Skeletal muscle satellite cell (primary cell): ENCODE results near the gene TNC.

Source experiments
- H3K27me3 ChIP-seq: 2 replicates; pipeline ENCODE4 v1.7.0; 2013; ENCODE audit warnings: low read length; ENCODE audit not compliant: control insufficient read depth, insufficient read depth
- H3K36me3 ChIP-seq: 2 replicates; pipeline ENCODE4 v1.7.0; 2013; ENCODE audit warnings: mild to moderate bottlenecking, control low read depth, low read length; ENCODE audit not compliant: insufficient read depth
- H3K4me1 ChIP-seq: 2 replicates; pipeline ENCODE4 v1.7.0; 2013; ENCODE audit warnings: low read length; ENCODE audit not compliant: control insufficient read depth, insufficient read depth
- H3K4me2 ChIP-seq: 2 replicates; pipeline ENCODE4 v1.7.0; 2013; ENCODE audit warnings: mild to moderate bottlenecking, low read length
- H3K4me3 ChIP-seq: 2 replicates; pipeline ENCODE4 v1.7.0; 2013; ENCODE audit warnings: low read length
- H3K9ac ChIP-seq: 2 replicates; pipeline ENCODE4 v1.7.0; 2013; ENCODE audit warnings: mild to moderate bottlenecking, low read depth, low read length, moderate library complexity
- H3K9me3 ChIP-seq: replicated peaks from 2 replicates; pipeline ENCODE4 v1.7.0; 2013; ENCODE audit warnings: mild to moderate bottlenecking, control low read depth, low read length

Gene TNC

DNA sequence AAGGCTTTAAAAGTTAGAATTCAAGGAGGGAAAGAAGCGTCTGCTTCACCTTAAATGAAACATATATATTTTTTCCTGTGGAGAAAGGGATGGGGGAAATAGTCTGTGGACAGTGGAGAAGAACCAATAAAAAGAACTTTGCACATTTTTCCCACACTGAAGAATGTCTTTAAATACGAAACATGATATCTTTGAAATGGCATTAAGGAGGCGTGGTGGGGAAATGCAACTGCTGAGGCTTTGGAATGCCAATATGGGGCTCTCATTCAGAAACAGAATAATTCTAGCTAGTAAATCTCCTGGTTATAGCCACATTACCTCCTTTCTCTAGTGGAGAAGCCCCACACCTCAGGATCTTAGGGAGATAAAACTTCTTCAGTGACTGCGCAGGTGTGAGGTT lies 46.8 kb downstream of the TNC start:
- no peaks in the 10 kb centered on the region for H3K27me3 ChIP-seq
- H3K4me2 ChIP-seq, result no peak overlapping the region
- no peak overlapping the region for H3K4me3 ChIP-seq
- no peaks in the 10 kb centered on the region for H3K36me3 ChIP-seq
- no peak overlapping the region for H3K9ac ChIP-seq
- no peaks in the 10 kb centered on the region for H3K4me1 ChIP-seq
- no peaks in the 10 kb centered on the region for H3K9me3 ChIP-seq

DNA sequence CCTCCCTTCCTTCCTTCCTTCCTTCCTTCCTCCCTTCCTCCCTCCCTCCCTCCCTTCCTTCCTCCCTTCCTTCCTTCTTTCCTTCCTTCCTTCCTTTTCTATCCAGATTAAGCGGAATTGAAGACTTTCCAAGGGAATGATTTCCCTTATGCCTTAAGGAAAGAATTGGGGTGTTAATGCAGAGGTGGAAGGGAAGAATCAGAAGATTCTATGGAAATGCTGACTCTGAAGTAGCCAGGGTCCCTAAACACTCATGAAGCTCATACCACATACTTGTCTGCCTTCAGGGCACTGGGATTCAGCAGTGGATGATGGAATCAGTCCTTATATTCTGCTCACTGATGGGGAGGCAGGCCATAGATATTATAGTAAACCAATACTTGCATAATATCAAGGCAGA lies 48.2 kb downstream of the TNC start:
- Histone ChIP-seq H3K36me3 (no peaks in the 10 kb centered on the region), H3K4me3 (no peak overlapping the region), H3K4me1 (no peaks in the 10 kb centered on the region), H3K9me3 (no peaks in the 10 kb centered on the region), H3K9ac (no peak overlapping the region), H3K27me3 (no peaks in the 10 kb centered on the region), H3K4me2 (no peak overlapping the region)

DNA sequence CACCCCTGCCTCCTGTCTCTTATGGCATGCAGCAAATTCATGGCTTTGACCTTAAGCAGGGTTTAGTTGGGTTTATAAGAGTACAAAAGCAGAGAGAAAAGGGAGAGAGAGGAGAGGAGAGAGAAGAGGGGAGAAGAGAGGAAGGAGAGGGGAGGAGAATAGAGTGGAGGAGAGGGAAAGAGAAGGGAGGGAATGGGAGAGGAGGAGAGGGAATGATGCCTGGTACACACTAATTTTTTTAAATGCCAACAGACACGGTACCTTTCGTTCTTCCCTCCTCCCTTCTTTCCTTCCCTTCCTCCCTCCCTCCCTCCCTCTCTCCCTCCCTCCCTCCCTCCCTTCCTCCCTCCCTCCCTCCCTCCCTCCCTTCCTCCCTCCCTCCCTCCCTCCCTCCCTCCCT lies 48.7 kb downstream of the TNC start:
- no peaks in the 10 kb centered on the region for H3K9me3 ChIP-seq
- H3K27me3 ChIP-seq, result no peaks in the 10 kb centered on the region
- H3K9ac ChIP-seq, result no peak overlapping the region
- no peaks in the 10 kb centered on the region for H3K4me1 ChIP-seq
- H3K36me3 ChIP-seq, result no peaks in the 10 kb centered on the region
- no peak overlapping the region for H3K4me3 ChIP-seq
- no peak overlapping the region for H3K4me2 ChIP-seq

DNA sequence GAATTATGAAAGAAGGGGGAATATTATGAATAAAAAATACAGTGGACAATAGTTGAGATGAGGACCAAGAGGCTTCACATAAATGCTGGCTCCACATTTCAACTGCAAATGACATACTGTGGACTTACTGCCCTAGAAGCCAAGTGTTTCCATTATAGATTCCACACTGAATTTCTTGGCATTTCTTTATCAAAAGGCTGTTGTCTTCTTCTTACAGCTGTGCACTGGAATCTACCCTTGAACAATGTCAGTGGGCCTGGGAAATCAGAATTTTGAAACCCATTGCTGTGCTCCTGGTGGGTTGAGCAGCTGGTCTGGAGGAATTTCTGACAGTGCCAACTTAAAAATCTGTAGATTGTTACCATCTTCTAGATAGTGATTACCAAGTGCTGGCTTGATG lies 49.9 kb downstream of the TNC start:
- Histone ChIP-seq H3K9ac (no peak overlapping the region), H3K27me3 (no peaks in the 10 kb centered on the region), H3K4me1 (peaks cover 4% of the 10 kb centered on the region), H3K9me3 (no peaks in the 10 kb centered on the region), H3K4me3 (no peak overlapping the region), H3K36me3 (no peaks in the 10 kb centered on the region), H3K4me2 (no peak overlapping the region)

DNA sequence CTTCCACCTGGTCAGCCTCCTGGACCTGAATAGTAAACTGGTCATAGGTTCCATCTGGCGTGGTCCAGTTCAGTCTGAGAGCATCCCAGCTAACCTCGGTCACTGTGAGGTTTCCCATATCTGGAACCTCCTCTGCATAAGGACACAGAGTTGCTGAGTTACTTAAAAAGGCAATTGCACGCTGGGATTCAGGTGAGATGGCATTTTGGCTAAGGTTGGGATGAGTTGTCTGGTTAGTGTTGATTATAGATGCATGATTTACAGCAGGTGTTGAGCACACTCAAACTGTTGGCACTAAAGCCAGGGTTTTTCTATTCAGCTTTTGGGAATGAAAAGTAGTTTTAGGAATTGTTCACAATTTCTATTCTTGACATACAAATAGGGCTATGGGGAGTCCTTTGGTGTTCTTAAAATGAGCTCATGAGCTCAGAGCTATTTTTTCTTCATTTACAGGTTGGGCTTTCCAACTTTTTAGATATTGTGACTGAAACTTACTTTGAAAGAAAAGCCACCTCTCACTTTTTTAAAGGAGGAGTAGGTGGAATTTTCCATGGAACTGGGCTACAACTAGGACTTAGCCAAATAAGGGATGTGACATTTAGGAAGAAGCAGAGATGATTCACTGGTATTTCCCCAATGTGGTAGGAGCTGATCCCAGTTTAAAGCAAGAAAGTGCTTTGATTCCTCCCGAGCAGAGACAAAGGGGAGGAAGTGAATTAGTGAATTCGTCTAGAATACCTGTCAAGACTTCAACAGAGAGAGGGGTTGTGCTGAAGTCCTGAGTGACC lies 54.7 kb downstream of the TNC start:
- Histone ChIP-seq H3K36me3 (no peaks in the 10 kb centered on the region), H3K9me3 (no peaks in the 10 kb centered on the region), H3K4me1 (peaks cover 15% of the 10 kb centered on the region), H3K27me3 (no peaks in the 10 kb centered on the region), H3K4me2 (no peak overlapping the region), H3K9ac (no peak overlapping the region), H3K4me3 (no peak overlapping the region)

DNA sequence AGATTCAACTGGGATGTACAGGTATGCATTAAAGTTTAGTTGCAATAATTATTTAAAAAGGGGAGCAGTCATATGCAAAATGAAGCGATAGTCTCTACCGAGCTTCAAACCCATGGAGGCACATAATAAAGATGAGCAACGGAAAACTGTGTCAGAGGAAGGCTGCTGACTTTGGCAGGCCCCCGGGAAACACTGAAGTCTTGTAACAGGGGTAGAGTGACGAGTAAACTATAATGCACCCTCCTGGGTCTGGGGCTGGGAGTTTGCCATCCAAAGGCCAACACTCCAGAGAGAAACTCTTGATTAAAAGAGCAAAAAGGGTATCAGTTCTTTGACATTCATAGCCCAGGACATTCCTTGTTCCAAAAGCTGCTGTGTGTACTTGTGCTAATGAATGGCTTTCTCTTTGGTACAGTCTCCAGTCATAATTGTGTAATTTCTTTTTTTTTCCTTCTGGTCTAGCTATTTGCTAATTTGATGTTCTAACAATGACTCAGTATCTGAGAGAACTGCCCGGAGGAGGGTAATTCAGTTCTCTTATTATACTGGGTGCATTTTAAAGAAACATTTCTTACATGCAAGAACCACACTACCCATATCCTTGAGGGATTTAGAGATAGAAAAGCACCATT lies 59.2 kb downstream of the TNC start:
- peaks cover 14% of the 10 kb centered on the region for H3K4me1 ChIP-seq
- H3K9me3 ChIP-seq, result no peaks in the 10 kb centered on the region
- H3K4me3 ChIP-seq, result no peak overlapping the region
- H3K9ac ChIP-seq, result no peak overlapping the region
- H3K36me3 ChIP-seq, result no peaks in the 10 kb centered on the region
- H3K27me3 ChIP-seq, result no peaks in the 10 kb centered on the region
- no peak overlapping the region for H3K4me2 ChIP-seq

DNA sequence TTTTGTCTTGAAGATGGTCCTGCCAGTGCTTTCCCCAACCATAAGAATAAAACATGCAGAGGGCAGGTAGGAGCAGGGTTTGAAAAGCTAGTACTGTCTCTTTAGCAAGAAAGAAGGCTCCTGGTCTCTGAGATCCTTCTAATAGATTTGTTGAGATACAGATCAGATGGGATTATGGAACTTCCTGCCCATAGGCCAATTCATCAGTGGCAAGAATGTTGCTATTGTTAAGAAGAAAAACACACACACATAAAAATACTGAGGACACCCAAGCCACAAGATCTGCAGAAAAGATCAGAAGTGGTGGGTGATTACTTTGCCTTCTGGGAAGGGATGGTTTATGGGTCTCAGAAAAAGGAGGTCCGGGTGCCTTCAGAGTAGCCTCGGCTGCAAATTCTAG lies 59.8 kb downstream of the TNC start:
- Histone ChIP-seq H3K9ac (no peak overlapping the region), H3K4me3 (no peak overlapping the region), H3K36me3 (no peaks in the 10 kb centered on the region), H3K27me3 (no peaks in the 10 kb centered on the region), H3K4me1 (peaks cover 11% of the 10 kb centered on the region), H3K4me2 (no peak overlapping the region), H3K9me3 (no peaks in the 10 kb centered on the region)

DNA sequence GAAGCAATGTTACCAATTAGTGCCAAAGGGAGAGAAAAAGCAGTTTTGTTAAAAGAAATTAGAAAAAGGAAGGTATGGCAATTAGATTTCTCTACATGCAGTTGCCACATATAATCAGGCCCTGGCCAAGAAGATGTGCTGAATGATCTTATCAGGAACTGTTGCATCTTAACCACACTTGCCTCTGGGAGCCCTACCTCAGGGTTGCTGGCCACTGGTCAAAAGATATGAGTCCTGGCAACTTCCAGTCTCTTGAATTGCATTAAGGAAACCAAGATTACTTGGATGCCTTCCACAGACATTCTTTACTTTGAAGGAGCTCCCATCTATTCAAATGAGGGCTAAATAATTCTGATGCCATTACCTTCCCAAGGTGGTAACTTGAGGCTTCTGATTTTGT lies 60.4 kb downstream of the TNC start:
- no peak overlapping the region for H3K4me2 ChIP-seq
- H3K4me3 ChIP-seq, result no peak overlapping the region
- H3K9me3 ChIP-seq, result no peaks in the 10 kb centered on the region
- H3K27me3 ChIP-seq, result no peaks in the 10 kb centered on the region
- peaks cover 11% of the 10 kb centered on the region for H3K4me1 ChIP-seq
- no peaks in the 10 kb centered on the region for H3K36me3 ChIP-seq
- no peak overlapping the region for H3K9ac ChIP-seq

DNA sequence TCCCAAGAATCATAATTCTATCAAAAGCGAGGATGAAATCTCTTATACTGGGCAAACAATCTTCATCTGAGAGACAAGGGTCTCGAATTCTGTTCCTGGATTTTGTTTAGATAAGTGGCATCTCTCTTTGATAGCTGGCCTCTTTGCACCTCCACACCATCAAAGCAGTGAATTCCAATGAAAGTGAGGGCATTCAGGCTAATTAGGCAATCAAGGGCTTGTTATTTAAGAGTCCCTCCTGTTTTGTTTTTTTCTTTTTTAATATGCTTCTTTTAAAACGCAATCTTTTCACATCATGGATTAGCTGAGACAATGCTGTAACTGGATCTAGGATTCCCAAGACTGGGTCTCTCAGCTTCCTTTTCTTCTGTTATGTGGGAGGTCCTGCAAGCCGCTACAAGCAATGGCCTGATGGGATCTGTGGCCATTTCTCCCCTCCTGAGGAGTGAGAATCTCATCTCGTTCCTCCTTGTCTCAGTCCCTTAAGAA lies 67.9 kb downstream of the TNC start:
- Histone ChIP-seq H3K4me3 (no peak overlapping the region), H3K9ac (no peak overlapping the region), H3K4me2 (no peak overlapping the region), H3K4me1 (no peaks in the 10 kb centered on the region), H3K27me3 (no peaks in the 10 kb centered on the region), H3K9me3 (no peaks in the 10 kb centered on the region), H3K36me3 (no peaks in the 10 kb centered on the region)

DNA sequence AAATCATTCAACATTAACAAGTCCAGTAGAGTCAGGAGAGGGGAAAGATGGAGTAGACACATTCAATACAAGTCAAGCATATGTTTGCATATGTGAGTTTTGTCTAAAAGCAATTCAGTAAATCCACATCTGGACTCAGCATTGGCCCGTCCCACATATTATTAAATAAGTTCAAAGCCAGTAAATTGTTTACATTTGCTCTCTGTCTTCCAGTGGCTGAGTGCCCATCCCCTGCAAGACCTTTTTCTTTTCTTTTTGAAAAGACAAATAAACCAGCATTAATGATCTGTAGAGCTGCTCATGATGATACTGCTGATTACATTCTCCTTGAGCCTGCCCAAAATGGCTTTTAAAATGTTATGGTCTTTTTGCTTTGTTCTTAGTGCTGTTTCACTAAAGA lies 71.1 kb downstream of the TNC start:
- no peaks in the 10 kb centered on the region for H3K27me3 ChIP-seq
- no peak overlapping the region for H3K9ac ChIP-seq
- H3K9me3 ChIP-seq, result no peaks in the 10 kb centered on the region
- no peak overlapping the region for H3K4me2 ChIP-seq
- no peaks in the 10 kb centered on the region for H3K36me3 ChIP-seq
- no peak overlapping the region for H3K4me3 ChIP-seq
- H3K4me1 ChIP-seq, result peaks cover 4% of the 10 kb centered on the region

DNA sequence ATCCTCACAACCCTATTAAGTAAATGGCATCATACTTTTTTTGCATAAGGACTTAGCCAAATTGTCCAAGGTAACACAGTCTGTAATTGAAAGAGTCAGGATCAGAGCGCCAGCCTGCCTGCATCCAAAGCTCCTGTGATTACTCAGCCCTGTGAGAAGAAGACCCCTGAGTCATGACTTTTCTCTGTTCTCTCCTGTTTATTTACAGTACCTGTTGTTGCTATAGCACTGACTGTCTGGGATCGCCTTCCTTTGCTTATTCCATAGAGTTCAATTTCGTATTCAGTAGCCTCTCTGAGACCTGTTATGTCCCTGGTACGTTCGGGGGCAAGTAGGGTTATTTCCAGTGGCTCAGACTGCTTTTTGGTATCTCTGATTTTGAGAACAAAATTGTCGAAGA lies 71.8 kb downstream of the TNC start:
- H3K36me3 ChIP-seq, result no peaks in the 10 kb centered on the region
- no peaks in the 10 kb centered on the region for H3K27me3 ChIP-seq
- peaks cover 4% of the 10 kb centered on the region for H3K4me1 ChIP-seq
- H3K9me3 ChIP-seq, result no peaks in the 10 kb centered on the region
- H3K4me3 ChIP-seq, result no peak overlapping the region
- no peak overlapping the region for H3K4me2 ChIP-seq
- no peak overlapping the region for H3K9ac ChIP-seq

DNA sequence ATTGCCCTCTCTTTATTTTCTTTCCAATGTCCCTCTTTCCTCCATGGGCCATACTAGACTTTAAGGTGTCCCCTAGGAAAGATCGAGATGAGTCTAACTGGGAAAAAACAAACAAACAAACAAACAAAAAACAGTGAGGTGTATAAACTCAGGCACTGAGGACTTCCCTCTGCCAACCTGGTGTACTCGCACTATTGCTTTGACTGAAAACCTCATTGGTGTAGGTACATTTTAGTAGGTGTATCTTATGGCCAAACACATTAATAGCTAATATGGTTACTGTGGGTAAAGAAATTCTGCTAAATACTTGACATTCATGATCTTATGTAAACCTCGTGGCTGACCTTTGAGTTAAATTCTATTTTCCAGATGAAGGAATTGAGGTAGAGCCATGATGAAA lies 74.3 kb downstream of the TNC start:
- no peak overlapping the region for H3K4me3 ChIP-seq
- no peaks in the 10 kb centered on the region for H3K36me3 ChIP-seq

More for the DNA sequence above, 74.3 kb downstream of the TNC start:
- Histone ChIP-seq H3K9ac (no peak overlapping the region), H3K9me3 (no peaks in the 10 kb centered on the region), H3K4me1 (peaks cover 4% of the 10 kb centered on the region), H3K4me2 (no peak overlapping the region), H3K27me3 (no peaks in the 10 kb centered on the region)
